BE2C (cell line): ENCODE results near the gene ETV6.

Experiments
- DNase-seq: peaks from one replicate; pipeline ENCODE4 v3.0.0-alpha.2; 2020
- H3K27me3 ChIP-seq: fragments of 250-450 bp; sonication (Bioruptor Pico); 2 replicates; pipeline ENCODE4 v1.5.1; 2020; ENCODE audit warnings: mild to moderate bottlenecking
- H3K36me3 ChIP-seq: fragments of 250-450 bp; sonication (Bioruptor Pico); 2 replicates; pipeline ENCODE4 v1.5.1; 2020; ENCODE audit warnings: mild to moderate bottlenecking
- H3K4me1 ChIP-seq: fragments of 250-450 bp; sonication (Bioruptor Pico); 2 replicates; pipeline ENCODE4 v1.5.1; 2020
- H3K4me3 ChIP-seq: 2 replicates; pipeline ENCODE4 v1.5.1; 2011; ENCODE audit warnings: low read depth, low read length
- H3K9me3 ChIP-seq: fragments of 250-450 bp; sonication (Bioruptor Pico); 2 replicates; pipeline ENCODE4 v1.5.1; 2020
- CTCF ChIP-seq: IDR thresholded peaks from 2 replicates; pipeline ENCODE4 v1.5.1; 2012; ENCODE audit warnings: mild to moderate bottlenecking, low read depth, low read length

Gene ETV6

GRCh38 chr12:11695321-11695720 lies 45.8 kb downstream of the ETV6 start:
- Histone ChIP-seq H3K4me1 (peaks cover under 1% of the 10 kb centered on the region), H3K36me3 (no peaks in the 10 kb centered on the region), H3K4me3 (no peak overlapping the region), H3K9me3 (no peaks in the 10 kb centered on the region), H3K27me3 (no peaks in the 10 kb centered on the region)
- no peak for TF ChIP-seq CTCF
- no peak for DNase-seq

- no peak for DNase-seq
- Histone ChIP-seq H3K9me3 (no peaks in the 10 kb centered on the region), H3K36me3 (no peaks in the 10 kb centered on the region), H3K4me3 (no peak overlapping the region), H3K27me3 (no peaks in the 10 kb centered on the region), H3K4me1 (no peaks in the 10 kb centered on the region; the same call in 1 of the 2 replicates)
- no peak for TF ChIP-seq CTCF
Observed at GRCh38 chr12:11696084-11696483, 46.6 kb downstream of the ETV6 start.

- no peak overlapping the region for H3K4me3 ChIP-seq
- TF ChIP-seq CTCF: no peak
- H3K9me3 ChIP-seq: no peaks in the 10 kb centered on the region
- H3K36me3 ChIP-seq: no peaks in the 10 kb centered on the region
- H3K4me1 ChIP-seq: no peaks in the 10 kb centered on the region; the same call in 1 of the 2 replicates
- no peaks in the 10 kb centered on the region for H3K27me3 ChIP-seq
- no peak for DNase-seq
Observed at GRCh38 chr12:11697131-11697530, 47.7 kb downstream of the ETV6 start.

GRCh38 chr12:11697670-11698387 lies 48.4 kb downstream of the ETV6 start:
- Histone ChIP-seq H3K36me3 (no peaks in the 10 kb centered on the region), H3K4me3 (no peak overlapping the region), H3K9me3 (no peaks in the 10 kb centered on the region), H3K27me3 (no peaks in the 10 kb centered on the region), H3K4me1 (no peaks in the 10 kb centered on the region; the same call in 1 of the 2 replicates)
- no peak for DNase-seq
- no peak for TF ChIP-seq CTCF

- H3K36me3 ChIP-seq: no peaks in the 10 kb centered on the region
- H3K4me1 ChIP-seq: no peaks in the 10 kb centered on the region; the same call in 1 of the 2 replicates
- H3K4me3 ChIP-seq: no peak overlapping the region
- H3K27me3 ChIP-seq: no peaks in the 10 kb centered on the region
- TF ChIP-seq CTCF: no peak
- DNase-seq: no peak
- no peaks in the 10 kb centered on the region for H3K9me3 ChIP-seq
Observed at GRCh38 chr12:11698729-11699128, 49.3 kb downstream of the ETV6 start.

- Histone ChIP-seq H3K4me3 (no peak overlapping the region), H3K36me3 (no peaks in the 10 kb centered on the region), H3K9me3 (no peaks in the 10 kb centered on the region), H3K4me1 (peaks cover 14% of the 10 kb centered on the region), H3K27me3 (no peaks in the 10 kb centered on the region)
- TF ChIP-seq CTCF: no peak
- no peak for DNase-seq
Observed at GRCh38 chr12:11701433-11701832, 52.0 kb downstream of the ETV6 start.
